WTC11 (cell line): Measurements from ENCODE around the gene NKX6-2. TPM values are rescaled to one million over a fixed set of nuclear protein-coding genes. Genes with fewer than 3 reads are reported as not detected.

ENCODE experiments used
- ATAC-seq: fragments of 200-7000 bp; cut with Tn5 transposase; 2 replicates; pipeline ENCODE4 v1.10.0; 2021; ENCODE audit warnings: mild to moderate bottlenecking, moderate library complexity
- CTCF ChIA-PET: fragments of 300-600 bp; sonication (Branson Sonifier 250); formaldehyde crosslinking; loops from one replicate; lab custom pipeline; 2021; ENCODE audit warnings: antibody characterized with exemption; lab: Charles Lee
- POLR2A ChIA-PET: fragments of 350-600 bp; sonication (Branson Sonifier 250); formaldehyde crosslinking; loops from one replicate; lab custom pipeline; 2021; ENCODE audit warnings: antibody characterized with exemption; lab: Charles Lee
- DNase-seq: peaks from one replicate; pipeline ENCODE4 v3.0.0; 2021; ENCODE audit warnings: low spot score
- H3K27ac Mint-ChIP-seq: 2 replicates; pipeline ENCODE4 v1.8.0; 2021; ENCODE audit warnings: mixed read lengths
- H3K27me3 Mint-ChIP-seq: 2 replicates; pipeline ENCODE4 v1.8.0; 2021; ENCODE audit warnings: low read depth, mild to moderate bottlenecking, moderate library complexity, mixed read lengths
- H3K36me3 Mint-ChIP-seq: 2 replicates; pipeline ENCODE4 v1.8.0; 2021; ENCODE audit warnings: mixed read lengths
- H3K4me1 Mint-ChIP-seq: 2 replicates; pipeline ENCODE4 v1.8.0; 2022; ENCODE audit warnings: mixed read lengths
- H3K4me3 Mint-ChIP-seq: 2 replicates; pipeline ENCODE4 v1.8.0; 2021; ENCODE audit warnings: mild to moderate bottlenecking, moderate library complexity, mixed read lengths
- H3K9me3 Mint-ChIP-seq: 2 replicates; pipeline ENCODE4 v1.8.0; 2021; ENCODE audit warnings: mixed read lengths
- ATF2 ChIP-seq: sonication (generic); formaldehyde crosslinking; IDR thresholded peaks from 2 replicates; pipeline ENCODE4 v1.8.1; 2022; ENCODE audit warnings: low read depth, missing genetic modification reagents, borderline replicate concordance
- ATF3 ChIP-seq: sonication (generic); formaldehyde crosslinking; conservative IDR thresholded peaks from 2 replicates; pipeline ENCODE4 v1.8.1; 2022; ENCODE audit warnings: mild to moderate bottlenecking, missing genetic modification reagents
- CDX4 ChIP-seq: fragments of 250-450 bp; sonication (Bioruptor Pico); IDR thresholded peaks from 2 replicates; pipeline ENCODE4 v1.9.0; 2021; ENCODE audit warnings: moderate library complexity, mild to moderate bottlenecking, inconsistent platforms, borderline replicate concordance
- CREM ChIP-seq: sonication (generic); formaldehyde crosslinking; IDR thresholded peaks from 2 replicates; pipeline ENCODE4 v1.8.1; 2022; ENCODE audit warnings: mild to moderate bottlenecking, missing genetic modification reagents, moderate library complexity
- MYBL2 ChIP-seq: sonication (generic); formaldehyde crosslinking; IDR thresholded peaks from 2 replicates; pipeline ENCODE4 v1.8.1; 2023; ENCODE audit warnings: mild to moderate bottlenecking, moderate library complexity, missing genetic modification reagents
- NR2C2 ChIP-seq: sonication (generic); formaldehyde crosslinking; IDR thresholded peaks from 2 replicates; pipeline ENCODE4 v1.8.0; 2022; ENCODE audit warnings: mild to moderate bottlenecking, missing genetic modification reagents
- PRDM15 ChIP-seq: sonication (generic); formaldehyde crosslinking; IDR thresholded peaks from 2 replicates; pipeline ENCODE4 v1.8.0; 2022; ENCODE audit warnings: missing genetic modification reagents
- SOX15 ChIP-seq: fragments of 250-450 bp; sonication (Bioruptor Pico); IDR thresholded peaks from 2 replicates; pipeline ENCODE4 v1.9.0; 2021; ENCODE audit warnings: mild to moderate bottlenecking
- SP1 ChIP-seq: sonication (generic); formaldehyde crosslinking; conservative IDR thresholded peaks from 2 replicates; pipeline ENCODE4 v1.8.1; 2022; ENCODE audit warnings: missing genetic modification reagents
- TCF7 ChIP-seq: sonication (generic); formaldehyde crosslinking; IDR thresholded peaks from 2 replicates; pipeline ENCODE4 v1.8.0; 2022; ENCODE audit warnings: mild to moderate bottlenecking, low read depth, missing genetic modification reagents, moderate library complexity
- ZMAT4 ChIP-seq: fragments of 250-450 bp; sonication (Bioruptor Pico); IDR thresholded peaks from 2 replicates; pipeline ENCODE4 v1.9.0; 2021; ENCODE audit warnings: mild to moderate bottlenecking
- ZNF232 ChIP-seq: sonication (generic); formaldehyde crosslinking; IDR thresholded peaks from 2 replicates; pipeline ENCODE4 v1.8.0; 2022; ENCODE audit warnings: mild to moderate bottlenecking, missing genetic modification reagents
- ZNF281 ChIP-seq: sonication (generic); formaldehyde crosslinking; IDR thresholded peaks from 2 replicates; pipeline ENCODE4 v1.8.0; 2023; ENCODE audit warnings: mild to moderate bottlenecking, missing genetic modification reagents
- ZNF396 ChIP-seq: fragments of 250-450 bp; sonication (Bioruptor Pico); IDR thresholded peaks from 2 replicates; pipeline ENCODE4 v1.8.0; 2021; ENCODE audit warnings: mild to moderate bottlenecking, moderate library complexity, borderline replicate concordance
- ZNF423 ChIP-seq: fragments of 250-450 bp; sonication (Bioruptor Pico); IDR thresholded peaks from 2 replicates; pipeline ENCODE4 v2.1.2; 2022; ENCODE audit warnings: mild to moderate bottlenecking, moderate library complexity
- ZNF425 ChIP-seq: fragments of 250-450 bp; sonication (Bioruptor Pico); conservative IDR thresholded peaks from 2 replicates; pipeline ENCODE4 v1.9.0; 2021; ENCODE audit warnings: mild to moderate bottlenecking
- ZNF512 ChIP-seq: sonication (generic); formaldehyde crosslinking; IDR thresholded peaks from 2 replicates; pipeline ENCODE4 v1.8.1; 2022; ENCODE audit warnings: missing genetic modification reagents, borderline replicate concordance
- ZSCAN18 ChIP-seq: fragments of 250-450 bp; sonication (Bioruptor Pico); IDR thresholded peaks from 2 replicates; pipeline ENCODE4 v2.1.2; 2022; ENCODE audit warnings: mild to moderate bottlenecking, moderate library complexity
- total RNA-seq: library from RNA; stranded (reverse); gene quantifications from 3 replicates; pipeline ENCODE4 v1.2.3, GENCODE V29; 2021

Gene NKX6-2
- total RNA-seq, 1 experiment from 2014 or later = 0.15 TPM

- TF ChIP-seq ZMAT4 (CRISPR knock-in tag) (no peak), CDX4 (CRISPR knock-in tag) (no peak), SOX15 (CRISPR knock-in tag) (no peak), SP1 (CRISPR knock-in tag) (no peak), ZNF425 (no peak)
Observed at GRCh38 chr10:132776821-132777220, 9.1 kb downstream of the NKX6-2 start (continued).

- Mint-ChIP-seq H3K9me3 (peaks cover 11% of the 10 kb centered on the region), H3K4me3 (no peak overlapping the region), H3K4me1 (no peaks in the 10 kb centered on the region), H3K27me3 (no peaks in the 10 kb centered on the region; the same call in 1 of the 2 replicates), H3K36me3 (peaks cover 13% of the 10 kb centered on the region), H3K27ac (no peak overlapping the region)
- DNase-seq (no peak), ATAC-seq (no peak)
- POLR2A ChIA-PET = no interaction called here
- CTCF ChIA-PET = no interaction called here
- TF ChIP-seq CREM (CRISPR knock-in tag) (no peak), ZNF281 (CRISPR knock-in tag) (no peak), ZNF396 (CRISPR knock-in tag) (no peak), ZNF512 (no peak), ZSCAN18 (CRISPR knock-in tag) (no peak), CDX4 (CRISPR knock-in tag) (no peak), MYBL2 (CRISPR knock-in tag) (no peak), PRDM15 (CRISPR knock-in tag) (no peak), ZNF423 (no peak), NR2C2 (CRISPR knock-in tag) (no peak), ATF2 (CRISPR knock-in tag) (no peak), ATF3 (CRISPR knock-in tag) (no peak), ZNF232 (CRISPR knock-in tag) (no peak), TCF7 (CRISPR knock-in tag) (no peak)
Observed at GRCh38 chr10:132776186-132776585, 9.8 kb downstream of the NKX6-2 start.
